Common myeloid progenitor, CD34-positive (primary cell): ENCODE measurements around the gene ACP5.

Experiments
- CTCF ChIA-PET: fragments of 350-600 bp; sonication (Branson Sonifier 250); formaldehyde crosslinking; loops from one replicate; lab custom pipeline; 2021; ENCODE audit warnings: antibody characterized with exemption; lab: Charles Lee
- POLR2A ChIA-PET: fragments of 350-600 bp; sonication (Branson Sonifier 250); formaldehyde crosslinking; loops from one replicate; lab custom pipeline; 2021; ENCODE audit warnings: antibody characterized with exemption; lab: Charles Lee
- DNase-seq, 3 donors: peaks; one replicate each; pipeline versions ENCODE4 v3.0.0 to v3.0.0-alpha.2; 2013
- H3K27ac ChIP-seq, 2 experiments: 1 replicate in 1 of 2; 2 replicates in 1 of 2; pipeline ENCODE4 v1.7.0; 2013; ENCODE audit warnings: inconsistent platforms in 2 of 2, low read length in 2 of 2, mild to moderate bottlenecking in 2 of 2, low read depth in 1 of 2, moderate library complexity in 1 of 2; ENCODE audit not compliant: severe bottlenecking in 2 of 2, insufficient read depth in 1 of 2, poor library complexity in 1 of 2
- H3K27me3 ChIP-seq, 5 experiments: replicated peaks in 2 of 5; 1 replicate in 3 of 5; 2 replicates in 2 of 5; pipeline versions ENCODE4 v1.6.1 to v1.7.0; 2013; ENCODE audit warnings: low read length in 4 of 5, mild to moderate bottlenecking in 2 of 5, moderate library complexity in 2 of 5, inconsistent platforms in 1 of 5; ENCODE audit not compliant: insufficient read depth in 5 of 5, control insufficient read depth in 4 of 5
- H3K36me3 ChIP-seq, 4 experiments: 1 replicate in 2 of 4; 2 replicates in 2 of 4; pipeline versions ENCODE4 v1.6.1 to v1.7.0; 2013; ENCODE audit warnings: low read length in 3 of 4, control low read depth in 1 of 4, mild to moderate bottlenecking in 1 of 4; ENCODE audit not compliant: control insufficient read depth in 4 of 4, insufficient read depth in 4 of 4
- H3K4me1 ChIP-seq, 4 experiments: 1 replicate in 3 of 4; 2 replicates in 1 of 4; pipeline versions ENCODE4 v1.6.1 to v1.7.1; 2013; ENCODE audit warnings: low read length in 3 of 4, mild to moderate bottlenecking in 3 of 4, control low read depth in 1 of 4, inconsistent platforms in 1 of 4, moderate library complexity in 1 of 4; ENCODE audit not compliant: control insufficient read depth in 4 of 4, insufficient read depth in 4 of 4; ENCODE audit errors: control extremely low read depth in 1 of 4
- H3K4me3 ChIP-seq, 7 experiments: 1 replicate in 4 of 7; 2 replicates in 3 of 7; pipeline versions ENCODE4 v1.5.1 to v1.7.0; 2013; ENCODE audit warnings: mild to moderate bottlenecking in 7 of 7, low read length in 6 of 7, moderate library complexity in 6 of 7, inconsistent platforms in 2 of 7, low read depth in 2 of 7, control low read depth in 1 of 7; ENCODE audit not compliant: insufficient read depth in 4 of 7, control insufficient read depth in 1 of 7; ENCODE audit errors: extremely low read depth in 1 of 7
- H3K9me3 ChIP-seq, 5 experiments: 1 replicate in 4 of 5; 2 replicates in 1 of 5; pipeline versions ENCODE4 v1.6.1 to v1.7.1; 2013; ENCODE audit warnings: low read length in 4 of 5, mild to moderate bottlenecking in 2 of 5, inconsistent platforms in 1 of 5, low read depth in 1 of 5, moderate library complexity in 1 of 5; ENCODE audit not compliant: control insufficient read depth in 4 of 5, insufficient read depth in 2 of 5; ENCODE audit errors: control extremely low read depth in 1 of 5
- WGBS: methylation state at CpG from one replicate; pipeline ENCODE4 v1.1.5; 2013; ENCODE audit not compliant: insufficient coverage; 5-methylcytosine and 5-hydroxymethylcytosine counted together

Gene ACP5

GRCh38 chr19:11528551-11529341, 48.7 kb downstream of the ACP5 start, which contains the start of gene ECSIT:
Gene ECSIT (minus strand): TSS chr19:11529134. CDS start chr19:11519170, 9,964 bp downstream.
- peaks cover 0 to 1% (median 0%) of the 10 kb centered on the region in 4 experiments for H3K36me3 ChIP-seq
- CTCF ChIA-PET, result interaction anchor here (0.8 to 1.8 kb wide), 3 partner anchors 12 to 30 kb away, joined by 3 to 4 read pairs (median 4); no protein-coding TSS in a partner anchor
- H3K4me1 ChIP-seq, result peaks cover 3 to 13% (median 10%) of the 10 kb centered on the region in 4 experiments
- H3K4me3 ChIP-seq, result peak within 1 kb of the TSS; percentile 88 to 96 (median 92)
- peak; percentile 97 to 98 (median 98) for DNase-seq
- no peaks in the 10 kb centered on the region for H3K9me3 ChIP-seq
- POLR2A ChIA-PET, result interaction anchor here (0.5 to 0.9 kb wide), 3 partner anchors 10 to 1218 kb away, joined by 3 to 4 read pairs (median 3); no protein-coding TSS in a partner anchor
- H3K27me3 ChIP-seq, result peaks cover 0 to 1% (median 0%) of the 10 kb centered on the region in 5 experiments
- H3K27ac ChIP-seq, result peak within 1 kb of the TSS in 1 of 2 experiments; percentile 79
- under 1% methylated on average over 46 of the region's 47 CpGs for WGBS
